HG03565 (cell line): ENCODE results near the gene ZRANB3.
A peak's percentile ranks its signal among the peaks of the same experiment; 100 is the strongest.
"Not testable (repeated sequence)": the region's sequence is repeated elsewhere in the genome, so short reads cannot be mapped to it uniquely, and the experiment has no call there.

ENCODE experiments used
- ATAC-seq: cut with Tn5 transposase; IDR thresholded peaks from one replicate; pipeline ENCODE4 v1.9.1; 2021; ENCODE audit warnings: mild to moderate bottlenecking, moderate library complexity; ENCODE audit not compliant: unreplicated experiment

ZRANB3 gene

GRCh38 chr2:135530313-135531230, at the start of gene ZRANB3:
ZRANB3 (minus strand) TSS chr2:135531218.
- peak; percentile 49 for ATAC-seq

- no peak for ATAC-seq
Measured at GRCh38 chr2:135573620-135574019, 42.6 kb upstream of the ZRANB3 start.

- no peak for ATAC-seq
Measured at GRCh38 chr2:135570884-135571283, 39.9 kb upstream of the ZRANB3 start.

GRCh38 chr2:135563793-135564192, 32.8 kb upstream of the ZRANB3 start:
- no peak for ATAC-seq

GRCh38 chr2:135561925-135562324, 30.9 kb upstream of the ZRANB3 start:
- ATAC-seq, result no peak

GRCh38 chr2:135557530-135557929, 26.5 kb upstream of the ZRANB3 start:
- ATAC-seq, result no peak

GRCh38 chr2:135555311-135555710, 24.3 kb upstream of the ZRANB3 start:
- no peak for ATAC-seq

GRCh38 chr2:135552887-135553286, 21.9 kb upstream of the ZRANB3 start:
- no peak for ATAC-seq

- no peak for ATAC-seq
Measured at GRCh38 chr2:135551356-135551755, 20.3 kb upstream of the ZRANB3 start.

GRCh38 chr2:135547311-135547710, 16.3 kb upstream of the ZRANB3 start:
- no peak for ATAC-seq

GRCh38 chr2:135546436-135546835, 15.4 kb upstream of the ZRANB3 start:
- ATAC-seq, result no peak

- ATAC-seq, result not testable (repeated sequence)
Measured at GRCh38 chr2:135533545-135533944, 2.5 kb upstream of the ZRANB3 start.

GRCh38 chr2:135532581-135532980, 1.6 kb upstream of the ZRANB3 start:
- ATAC-seq, result no peak

GRCh38 chr2:135531231-135532197, 496 bp upstream of the ZRANB3 start, which contains the start of gene R3HDM1:
R3HDM1 (plus strand) TSS chr2:135531484; CDS start chr2:135604846, 73,362 bp downstream.
- peak; percentile 74 for ATAC-seq

- ATAC-seq, result no peak
Measured at GRCh38 chr2:135528006-135528405, 3.0 kb downstream of the ZRANB3 start.

- ATAC-seq, result no peak
Measured at GRCh38 chr2:135525786-135526185, 5.2 kb downstream of the ZRANB3 start.

GRCh38 chr2:135512099-135512498, 18.9 kb downstream of the ZRANB3 start:
- ATAC-seq, result no peak

- ATAC-seq, result no peak
Measured at GRCh38 chr2:135510577-135510976, 20.4 kb downstream of the ZRANB3 start.

- ATAC-seq, result no peak
Measured at GRCh38 chr2:135504811-135505210, 26.2 kb downstream of the ZRANB3 start.

- ATAC-seq, result not testable (repeated sequence)
Measured at GRCh38 chr2:135498588-135498987, 32.4 kb downstream of the ZRANB3 start.

- no peak for ATAC-seq
Measured at GRCh38 chr2:135494917-135495316, 36.1 kb downstream of the ZRANB3 start.
